ENCODE measurements around the gene KLF7.
A peak's percentile ranks its signal among the peaks of the same experiment; 100 is the strongest.

The KLF7 gene

DNA sequence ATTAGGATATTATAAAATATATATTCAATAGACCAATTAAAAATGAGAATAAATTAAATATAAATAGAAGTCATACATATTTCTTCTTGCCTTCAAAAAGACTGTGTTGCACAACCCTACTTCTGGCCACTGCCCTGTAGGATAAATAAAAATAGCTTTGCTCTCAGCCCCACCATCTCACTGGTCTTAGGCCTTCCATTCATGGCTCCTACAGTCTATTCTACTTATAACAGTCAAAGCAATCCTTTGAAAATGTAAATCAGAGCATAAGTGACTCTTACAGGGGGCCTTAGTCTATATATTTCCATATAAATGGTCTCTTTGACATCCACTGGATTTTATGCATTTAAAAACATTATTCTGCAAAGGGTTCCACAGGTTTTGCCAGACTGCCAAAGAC lies 72.9 kb downstream of the KLF7 start:
- TF ChIP-seq, protein P1, sequence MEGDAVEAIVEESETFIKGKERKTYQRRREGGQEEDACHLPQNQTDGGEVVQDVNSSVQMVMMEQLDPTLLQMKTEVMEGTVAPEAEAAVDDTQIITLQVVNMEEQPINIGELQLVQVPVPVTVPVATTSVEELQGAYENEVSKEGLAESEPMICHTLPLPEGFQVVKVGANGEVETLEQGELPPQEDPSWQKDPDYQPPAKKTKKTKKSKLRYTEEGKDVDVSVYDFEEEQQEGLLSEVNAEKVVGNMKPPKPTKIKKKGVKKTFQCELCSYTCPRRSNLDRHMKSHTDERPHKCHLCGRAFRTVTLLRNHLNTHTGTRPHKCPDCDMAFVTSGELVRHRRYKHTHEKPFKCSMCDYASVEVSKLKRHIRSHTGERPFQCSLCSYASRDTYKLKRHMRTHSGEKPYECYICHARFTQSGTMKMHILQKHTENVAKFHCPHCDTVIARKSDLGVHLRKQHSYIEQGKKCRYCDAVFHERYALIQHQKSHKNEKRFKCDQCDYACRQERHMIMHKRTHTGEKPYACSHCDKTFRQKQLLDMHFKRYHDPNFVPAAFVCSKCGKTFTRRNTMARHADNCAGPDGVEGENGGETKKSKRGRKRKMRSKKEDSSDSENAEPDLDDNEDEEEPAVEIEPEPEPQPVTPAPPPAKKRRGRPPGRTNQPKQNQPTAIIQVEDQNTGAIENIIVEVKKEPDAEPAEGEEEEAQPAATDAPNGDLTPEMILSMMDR (IDR thresholded peaks at IDR 0.05; ENCODE audit: low read depth, low read length) = no peak

DNA sequence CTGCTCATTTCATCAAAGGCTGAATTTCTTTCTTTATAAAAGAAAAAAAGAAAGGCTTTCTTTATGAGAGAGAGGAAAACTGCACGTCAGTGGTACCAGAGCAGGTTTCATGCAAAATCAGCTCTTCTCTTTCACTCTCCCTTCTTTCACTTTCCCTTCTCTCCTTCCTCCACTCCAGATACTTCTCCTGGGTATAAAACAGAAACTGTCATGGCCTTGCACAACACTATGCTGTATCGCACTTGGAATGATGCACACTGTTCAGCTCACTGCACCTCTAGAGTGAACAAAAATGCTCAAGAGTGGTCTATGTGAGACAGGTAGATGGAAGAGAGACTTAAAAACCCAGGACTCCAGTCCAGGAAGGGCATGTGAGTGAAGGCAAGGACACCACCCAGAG lies 73.8 kb downstream of the KLF7 start:
- TF ChIP-seq, protein P1 (IDR thresholded peaks at IDR 0.05; ENCODE audit: low read depth, low read length) = 0 out of 2 replicates have a peak, but pooled peaks have one; percentile 10
- Histone ChIP-seq H3K4me3 (ENCODE audit: low read depth, low read length) (no peak overlapping the region), H3K36me3 (peaks cover 3% of the 10 kb centered on the region; the same call in 1 of the 2 replicates), H3K27me3 (ENCODE audit: insufficient read depth, low read depth, severe bottlenecking) (no peaks in the 10 kb centered on the region), H3K9me3 (ENCODE audit: severe bottlenecking) (no peaks in the 10 kb centered on the region), H3K27ac (no peak overlapping the region)
- no peak for DNase-seq

More for the DNA sequence above, 72.9 kb downstream of the KLF7 start:
- no peak overlapping the region for H3K4me3 ChIP-seq (ENCODE audit: low read depth, low read length)
- no peak overlapping the region for H3K27ac ChIP-seq
- H3K27me3 ChIP-seq (ENCODE audit: insufficient read depth, low read depth, severe bottlenecking) = no peaks in the 10 kb centered on the region
- H3K36me3 ChIP-seq = peaks cover 1% of the 10 kb centered on the region; the same call in 1 of the 2 replicates
- DNase-seq = no peak
- no peaks in the 10 kb centered on the region for H3K9me3 ChIP-seq (ENCODE audit: severe bottlenecking)

DNA sequence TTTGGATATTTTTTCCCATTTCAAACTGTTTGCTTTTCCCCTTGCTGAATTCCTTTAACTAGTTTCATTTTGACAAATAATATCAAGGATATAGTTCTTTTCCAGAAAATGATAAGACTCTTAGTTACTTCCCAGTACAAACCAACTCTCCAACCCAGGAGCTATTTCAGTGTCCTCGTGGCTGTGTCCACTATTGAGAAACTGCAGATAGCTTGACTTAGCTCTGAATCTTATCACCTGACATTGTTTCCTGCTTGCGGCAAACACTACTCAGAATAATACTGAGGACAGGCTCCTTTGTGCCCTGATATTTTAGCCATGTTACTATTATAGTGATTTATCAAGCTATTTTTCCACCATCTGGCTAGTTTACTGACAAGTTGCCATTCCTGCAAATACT lies 74.6 kb downstream of the KLF7 start:
- Histone ChIP-seq H3K4me3 (ENCODE audit: low read depth, low read length) (no peak overlapping the region), H3K27ac (no peak overlapping the region), H3K9me3 (ENCODE audit: severe bottlenecking) (no peaks in the 10 kb centered on the region), H3K27me3 (ENCODE audit: insufficient read depth, low read depth, severe bottlenecking) (no peaks in the 10 kb centered on the region), H3K36me3 (peaks cover 8% of the 10 kb centered on the region)
- TF ChIP-seq, protein P1 (IDR thresholded peaks at IDR 0.05; ENCODE audit: low read depth, low read length) = no peak
- DNase-seq = no peak

DNA sequence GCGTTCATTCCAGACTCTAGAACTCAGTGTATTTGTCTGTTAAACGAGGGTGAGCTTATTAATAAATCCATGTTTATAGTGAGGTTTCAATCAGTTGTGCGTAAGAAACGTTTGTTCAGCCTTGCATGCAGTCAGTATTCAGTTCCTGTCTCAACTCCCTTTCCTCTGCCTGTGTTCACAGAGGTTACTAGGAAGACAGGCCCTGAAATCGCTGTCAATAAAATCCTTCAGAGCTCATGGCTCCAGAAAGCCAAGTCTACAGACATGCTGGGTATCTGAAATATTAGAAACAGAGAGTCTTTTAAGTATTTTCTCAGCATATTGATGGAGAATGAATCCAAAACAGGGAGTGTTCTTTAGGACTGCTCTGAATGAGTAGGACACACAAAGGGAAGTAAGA lies 75.4 kb downstream of the KLF7 start:
- DNase-seq = no peak
- no peak overlapping the region for H3K4me3 ChIP-seq (ENCODE audit: low read depth, low read length)
- H3K27ac ChIP-seq = no peak overlapping the region
- H3K27me3 ChIP-seq (ENCODE audit: insufficient read depth, low read depth, severe bottlenecking) = no peaks in the 10 kb centered on the region
- TF ChIP-seq, protein P1 (IDR thresholded peaks at IDR 0.05; ENCODE audit: low read depth, low read length) = no peak
- H3K9me3 ChIP-seq (ENCODE audit: severe bottlenecking) = no peaks in the 10 kb centered on the region
- H3K36me3 ChIP-seq = peaks cover 13% of the 10 kb centered on the region

DNA sequence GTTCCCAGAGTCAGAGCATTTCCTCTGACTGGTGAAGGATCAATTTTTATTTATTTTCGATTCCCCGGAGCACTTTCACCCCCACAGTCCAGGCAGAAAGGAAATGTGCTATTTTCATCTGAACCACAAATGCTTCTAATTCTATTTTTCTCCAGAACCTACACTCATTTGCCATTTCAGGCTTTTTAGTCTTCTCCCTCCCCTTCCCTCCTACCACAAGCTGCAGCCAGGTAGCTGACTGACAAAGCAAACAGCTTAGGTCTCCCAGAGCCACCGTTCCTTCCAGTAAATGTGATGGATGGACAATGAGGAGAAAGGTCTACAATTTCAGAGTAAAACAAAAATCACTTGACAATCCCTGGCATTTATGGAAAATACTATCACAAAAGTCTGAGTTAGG lies 76.9 kb downstream of the KLF7 start:
- Histone ChIP-seq H3K36me3 (peaks cover 23% of the 10 kb centered on the region), H3K27me3 (ENCODE audit: insufficient read depth, low read depth, severe bottlenecking) (no peaks in the 10 kb centered on the region), H3K27ac (no peak overlapping the region), H3K9me3 (ENCODE audit: severe bottlenecking) (no peaks in the 10 kb centered on the region), H3K4me3 (ENCODE audit: low read depth, low read length) (no peak overlapping the region)
- DNase-seq = no peak
- TF ChIP-seq, protein P1 (IDR thresholded peaks at IDR 0.05; ENCODE audit: low read depth, low read length) = no peak

DNA sequence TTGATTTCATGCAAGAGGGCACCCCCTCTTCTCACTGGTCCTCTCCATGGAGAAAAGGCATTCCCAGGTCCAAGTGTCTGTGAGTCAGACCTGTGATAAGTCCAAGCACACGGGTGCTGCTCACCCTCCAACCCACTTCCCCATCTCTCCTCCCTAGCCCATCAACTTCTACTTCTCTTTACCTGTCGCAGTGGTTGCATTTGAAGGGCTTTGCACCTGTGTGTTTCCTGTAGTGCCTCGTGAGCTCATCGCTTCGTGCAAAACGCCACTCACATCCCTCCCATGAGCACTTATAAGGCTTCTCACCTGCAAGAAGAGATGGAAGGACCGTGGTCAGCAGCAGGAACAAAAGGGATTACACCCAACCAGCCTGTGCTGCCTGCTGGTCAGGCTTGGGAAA lies 77.5 kb downstream of the KLF7 start:
- no peak overlapping the region for H3K27ac ChIP-seq
- no peaks in the 10 kb centered on the region for H3K9me3 ChIP-seq (ENCODE audit: severe bottlenecking)
- TF ChIP-seq, protein P1 (IDR thresholded peaks at IDR 0.05; ENCODE audit: low read depth, low read length) = no peak
- H3K27me3 ChIP-seq (ENCODE audit: insufficient read depth, low read depth, severe bottlenecking) = no peaks in the 10 kb centered on the region
- DNase-seq = no peak
- no peak overlapping the region for H3K4me3 ChIP-seq (ENCODE audit: low read depth, low read length)
- H3K36me3 ChIP-seq = peaks cover 24% of the 10 kb centered on the region

Data from WERI-Rb-1 (cell line).